ENCODE measurements around the gene NCAN.

NCAN gene

DNA sequence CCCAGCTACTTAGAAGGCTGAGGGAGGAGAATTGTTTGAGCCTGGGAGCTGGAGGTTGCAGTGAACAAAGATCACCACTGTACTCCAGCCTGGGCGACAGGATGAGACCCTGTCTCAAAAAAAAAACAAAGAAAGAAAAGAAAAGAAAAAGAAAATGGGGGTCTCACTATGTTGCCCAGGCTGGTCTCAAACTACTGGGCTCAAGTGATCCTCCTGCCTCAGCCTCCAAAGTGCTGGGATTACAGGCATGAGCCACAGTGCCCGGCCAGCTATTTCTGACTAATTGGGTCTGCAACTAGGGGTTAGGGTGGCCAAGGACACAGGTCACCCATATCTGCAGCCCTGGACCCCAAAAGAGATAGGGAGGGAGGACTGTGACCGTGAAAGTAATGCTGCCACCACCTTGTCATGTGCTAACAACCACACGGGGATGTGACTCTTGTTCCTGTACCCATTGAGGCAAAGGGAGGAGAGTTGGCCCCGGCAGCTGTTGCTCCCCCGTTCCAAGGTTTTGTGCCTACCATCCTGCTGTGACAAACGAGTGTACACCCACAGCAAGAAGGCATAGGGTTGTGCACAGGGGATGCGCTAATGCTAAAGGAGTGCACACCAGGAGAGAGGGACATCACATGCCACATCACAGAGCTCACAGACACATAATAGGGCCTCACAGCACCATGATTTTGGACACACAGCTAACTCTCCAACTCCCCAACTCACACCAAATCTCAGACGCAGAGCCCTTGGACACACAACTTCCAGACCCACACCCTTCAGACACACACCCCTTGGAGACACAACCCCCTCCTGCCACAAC lies 42.3 kb upstream of the NCAN start:
- Histone ChIP-seq H2BK15ac (ENCODE audit: low read depth, poor library complexity, severe bottlenecking) (no peak overlapping the region), H2BK5ac (ENCODE audit: low read depth, low read length, poor library complexity, severe bottlenecking) (no peak overlapping the region), H2BK120ac (ENCODE audit: low read depth, low read length) (no peak overlapping the region)

DNA sequence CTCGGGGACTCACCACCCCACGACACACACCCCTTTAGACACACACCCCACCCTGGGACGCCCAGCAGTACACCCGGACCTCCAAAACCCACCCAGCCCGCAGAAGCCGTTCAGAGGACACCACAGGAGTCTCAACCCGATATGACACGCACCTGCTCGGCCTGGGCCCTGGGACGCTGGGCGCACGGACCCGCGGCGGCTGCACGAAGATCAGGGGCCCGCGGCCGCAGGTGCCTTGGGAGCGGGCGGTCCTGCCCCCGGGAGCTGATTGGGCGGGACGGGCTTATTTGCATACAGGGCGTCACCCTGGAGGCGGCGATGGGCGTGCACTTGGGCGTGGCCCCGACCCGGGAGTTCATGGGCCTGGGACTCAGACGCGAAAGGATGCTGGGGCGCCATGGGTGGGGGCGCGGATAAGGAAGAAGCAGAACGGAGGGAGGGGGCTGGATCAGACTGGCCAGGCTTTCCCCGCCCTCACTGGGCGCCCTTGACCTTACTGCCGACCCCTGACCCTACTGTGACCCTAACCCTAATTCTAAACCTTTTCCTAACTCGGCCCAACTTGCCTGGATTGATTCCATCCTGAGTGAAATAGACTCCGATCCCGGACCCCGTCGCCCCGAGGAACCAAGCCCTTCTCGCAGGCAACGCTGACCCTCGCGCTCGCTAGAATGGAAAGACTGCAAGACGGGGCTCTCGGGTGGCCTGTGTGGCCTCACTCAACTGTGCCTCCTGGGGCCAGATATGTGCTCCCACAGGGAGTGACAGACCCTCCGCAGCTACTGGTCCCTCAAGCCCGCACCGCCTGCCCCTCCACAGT lies 41.5 kb upstream of the NCAN start, which contains the start of gene MEF2B:
MEF2B (minus strand) TSS at position 211 of the 820 bp plus-strand sequence. CDS start 19,528 bp downstream, outside the sequence.
- 17% methylated on average over 52 of the region's 56 CpGs for WGBS
- Histone ChIP-seq H2BK12ac (ENCODE audit: low read length in 2 of 2) (peak within 1 kb of the TSS in 1 of 2 experiments; percentile 4), H3K4me2 (ENCODE audit: low read length, poor library complexity, severe bottlenecking) (peak within 1 kb of the TSS; percentile 54), H3K79me1 (replicated peaks; ENCODE audit: low read length, poor library complexity, severe bottlenecking) (no peaks in the 10 kb centered on the region), H3K36me3 (ENCODE audit: control insufficient read depth in 1 of 2, insufficient read depth in 2 of 2, low read depth in 1 of 2, low read length in 2 of 2) (no peaks in the 10 kb centered on the region), H3K27me3 (ENCODE audit: control insufficient read depth in 1 of 2, insufficient read depth in 1 of 2, low read length in 2 of 2) (peaks cover 11 to 15% of the 10 kb centered on the region in 2 experiments), H3K4ac (ENCODE audit: low read depth in 1 of 2, low read length in 2 of 2) (peak within 1 kb of the TSS in 1 of 2 experiments; percentile 26), H3K23ac (ENCODE audit: low read length in 2 of 2) (no peak within 1 kb of the TSS), H3K14ac (ENCODE audit: low read length in 2 of 2) (no peak within 1 kb of the TSS), H2BK15ac (ENCODE audit: low read depth, poor library complexity, severe bottlenecking) (no peak within 1 kb of the TSS), H2AFZ (ENCODE audit: low read depth, low read length) (peak within 1 kb of the TSS; percentile 18), H2BK120ac (ENCODE audit: low read depth, low read length) (no peak within 1 kb of the TSS), H3K9me3 (ENCODE audit: control insufficient read depth, low read length) (no peaks in the 10 kb centered on the region), H3K9ac (ENCODE audit: low read length) (no peak within 1 kb of the TSS), H3K4me1 (ENCODE audit: control insufficient read depth, insufficient read depth, low read depth, low read length) (peaks cover 16% of the 10 kb centered on the region), H4K8ac (ENCODE audit: low read length) (peak within 1 kb of the TSS; percentile 5), H2AK5ac (ENCODE audit: low read length, severe bottlenecking) (no peak within 1 kb of the TSS), H4K91ac (ENCODE audit: low read length) (no peak within 1 kb of the TSS), H3K27ac (ENCODE audit: low read length, poor library complexity, severe bottlenecking) (no peak within 1 kb of the TSS), H3K4me3 (ENCODE audit: insufficient read depth in 1 of 2, low read depth in 1 of 2, low read length in 2 of 2) (peak within 1 kb of the TSS in 1 of 2 experiments; percentile 62), H3K18ac (ENCODE audit: low read depth in 1 of 2, low read length in 2 of 2) (peak within 1 kb of the TSS in 1 of 2 experiments; percentile 61), H2BK5ac (ENCODE audit: low read depth, low read length, poor library complexity, severe bottlenecking) (no peak within 1 kb of the TSS)
- DNase-seq: peak; percentile 71

More for the DNA sequence above, 42.3 kb upstream of the NCAN start:
- Histone ChIP-seq H3K79me1 (replicated peaks; ENCODE audit: low read length, poor library complexity, severe bottlenecking) (no peaks in the 10 kb centered on the region), H3K18ac (ENCODE audit: low read depth in 1 of 2, low read length in 2 of 2) (no peak overlapping the region), H3K27ac (ENCODE audit: low read length, poor library complexity, severe bottlenecking) (no peak overlapping the region), H3K14ac (ENCODE audit: low read length in 2 of 2) (no peak overlapping the region), H2AK5ac (ENCODE audit: low read length, severe bottlenecking) (no peak overlapping the region), H3K4ac (ENCODE audit: low read depth in 1 of 2, low read length in 2 of 2) (no peak overlapping the region), H3K36me3 (ENCODE audit: control insufficient read depth in 1 of 2, insufficient read depth in 2 of 2, low read depth in 1 of 2, low read length in 2 of 2) (no peaks in the 10 kb centered on the region), H3K4me1 (ENCODE audit: control insufficient read depth, insufficient read depth, low read depth, low read length) (peaks cover 16% of the 10 kb centered on the region), H3K9ac (ENCODE audit: low read length) (no peak overlapping the region), H4K91ac (ENCODE audit: low read length) (no peak overlapping the region), H3K23ac (ENCODE audit: low read length in 2 of 2) (no peak overlapping the region), H2AFZ (ENCODE audit: low read depth, low read length) (no peak overlapping the region), H4K8ac (ENCODE audit: low read length) (no peak overlapping the region), H3K27me3 (ENCODE audit: control insufficient read depth in 1 of 2, insufficient read depth in 1 of 2, low read length in 2 of 2) (peaks cover 11 to 15% of the 10 kb centered on the region in 2 experiments), H3K9me3 (ENCODE audit: control insufficient read depth, low read length) (no peaks in the 10 kb centered on the region), H3K4me2 (ENCODE audit: low read length, poor library complexity, severe bottlenecking) (peak overlapping the region; percentile 54), H2BK12ac (ENCODE audit: low read length in 2 of 2) (no peak overlapping the region), H3K4me3 (ENCODE audit: insufficient read depth in 1 of 2, low read depth in 1 of 2, low read length in 2 of 2) (peak overlapping the region in 1 of 2 experiments; percentile 62)
- DNase-seq: no peak
- 76% methylated on average over 9 of the region's 9 CpGs for WGBS

DNA sequence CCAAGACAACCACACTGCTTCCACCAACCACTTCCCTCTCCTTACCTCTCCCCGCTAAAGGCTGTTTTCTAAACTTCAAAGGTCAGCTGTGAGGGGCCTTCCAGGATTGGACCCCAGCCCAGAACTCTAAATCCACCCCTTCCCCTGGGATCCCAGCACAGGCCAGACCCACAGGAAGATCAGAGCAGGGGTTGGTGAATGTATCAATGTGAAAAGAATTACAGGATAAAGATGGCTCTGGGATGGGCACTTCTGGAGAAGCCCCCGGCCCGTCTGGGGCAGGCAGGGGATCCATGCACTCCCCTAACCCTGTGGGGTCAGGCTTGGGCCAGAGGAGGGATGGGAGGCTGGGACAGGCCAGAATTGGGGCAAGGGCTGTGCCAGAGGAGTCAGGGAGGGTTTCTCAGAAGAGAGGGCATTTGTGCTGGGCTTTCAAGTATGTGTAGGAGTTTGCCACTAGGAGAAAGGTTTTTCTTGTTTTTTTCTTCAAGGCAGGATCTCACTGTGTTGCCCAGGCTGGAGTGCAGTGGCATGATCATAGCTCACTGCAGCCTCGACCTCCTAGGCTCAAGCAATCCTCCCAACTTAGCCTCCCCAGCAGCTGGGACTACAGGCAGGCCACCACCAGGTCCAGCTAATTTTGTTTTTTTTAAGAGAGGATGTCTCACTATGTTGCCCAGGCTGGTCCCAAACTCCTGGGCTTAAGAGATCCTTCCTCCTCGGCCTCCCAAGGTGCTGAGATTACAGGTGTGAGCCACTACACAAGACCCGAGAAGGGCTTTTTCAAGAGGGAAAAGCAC lies 40.7 kb upstream of the NCAN start:
- Histone ChIP-seq H2BK15ac (ENCODE audit: low read depth, poor library complexity, severe bottlenecking) (no peak overlapping the region), H4K91ac (ENCODE audit: low read length) (peak overlapping the region; percentile 78), H2AK5ac (ENCODE audit: low read length, severe bottlenecking) (no peak overlapping the region), H4K8ac (ENCODE audit: low read length) (peak overlapping the region; percentile 5), H3K36me3 (ENCODE audit: control insufficient read depth in 1 of 2, insufficient read depth in 2 of 2, low read depth in 1 of 2, low read length in 2 of 2) (peaks cover 0 to under 1% of the 10 kb centered on the region in 2 experiments), H3K79me1 (replicated peaks; ENCODE audit: low read length, poor library complexity, severe bottlenecking) (no peaks in the 10 kb centered on the region), H3K9me3 (ENCODE audit: control insufficient read depth, low read length) (no peaks in the 10 kb centered on the region), H3K4ac (ENCODE audit: low read depth in 1 of 2, low read length in 2 of 2) (peak overlapping the region in 1 of 2 experiments; percentile 13), H3K9ac (ENCODE audit: low read length) (no peak overlapping the region), H2BK12ac (ENCODE audit: low read length in 2 of 2) (peak overlapping the region in 1 of 2 experiments; percentile 51), H3K4me1 (ENCODE audit: control insufficient read depth, insufficient read depth, low read depth, low read length) (peaks cover 16% of the 10 kb centered on the region), H3K27ac (ENCODE audit: low read length, poor library complexity, severe bottlenecking) (no peak overlapping the region), H3K4me3 (ENCODE audit: insufficient read depth in 1 of 2, low read depth in 1 of 2, low read length in 2 of 2) (peak overlapping the region in 1 of 2 experiments; percentile 62), H3K23ac (ENCODE audit: low read length in 2 of 2) (no peak overlapping the region), H3K27me3 (ENCODE audit: control insufficient read depth in 1 of 2, insufficient read depth in 1 of 2, low read length in 2 of 2) (peaks cover 11 to 15% of the 10 kb centered on the region in 2 experiments), H2AFZ (ENCODE audit: low read depth, low read length) (no peak overlapping the region), H3K14ac (ENCODE audit: low read length in 2 of 2) (peak overlapping the region in 1 of 2 experiments; percentile 66), H3K4me2 (ENCODE audit: low read length, poor library complexity, severe bottlenecking) (no peak overlapping the region), H3K18ac (ENCODE audit: low read depth in 1 of 2, low read length in 2 of 2) (peak overlapping the region in 1 of 2 experiments; percentile 61), H2BK5ac (ENCODE audit: low read depth, low read length, poor library complexity, severe bottlenecking) (no peak overlapping the region), H2BK120ac (ENCODE audit: low read depth, low read length) (no peak overlapping the region)
- WGBS: 80% methylated on average over 6 of the region's 6 CpGs
- no peak for DNase-seq

All from mesenchymal stem cell (in vitro differentiated cells and primary cell).